Effector memory CD4-positive, alpha-beta T cell (primary cell): ENCODE results near the gene ANXA6.

Experiments
- DNase-seq, 3 donors: peaks; one replicate each; pipeline ENCODE4 v3.0.0-alpha.2; 2020
- H3K27ac ChIP-seq: 2 replicates; pipeline ENCODE4 v1.7.0; 2013; ENCODE audit warnings: mild to moderate bottlenecking, low read length, moderate library complexity; ENCODE audit not compliant: insufficient read depth, poor library complexity, severe bottlenecking
- H3K27me3 ChIP-seq: replicated peaks from 2 replicates; pipeline ENCODE4 v1.7.0; 2013; ENCODE audit warnings: mild to moderate bottlenecking, low read length; ENCODE audit not compliant: insufficient read depth, control insufficient read depth, poor library complexity, severe bottlenecking
- H3K36me3 ChIP-seq: 2 replicates; pipeline ENCODE4 v1.7.0; 2013; ENCODE audit warnings: mild to moderate bottlenecking, low read length, moderate library complexity; ENCODE audit not compliant: control insufficient read depth, insufficient read depth
- H3K4me1 ChIP-seq: 2 replicates; pipeline ENCODE4 v1.7.0; 2013; ENCODE audit warnings: low read length, mild to moderate bottlenecking; ENCODE audit not compliant: control insufficient read depth, insufficient read depth, poor library complexity, severe bottlenecking
- H3K4me3 ChIP-seq: 2 replicates; pipeline ENCODE4 v1.7.0; 2013; ENCODE audit warnings: low read length, low read depth, mild to moderate bottlenecking; ENCODE audit not compliant: insufficient read depth, poor library complexity, severe bottlenecking
- H3K9me3 ChIP-seq: 2 replicates; pipeline ENCODE4 v1.7.0; 2013; ENCODE audit warnings: mild to moderate bottlenecking, low read length, moderate library complexity; ENCODE audit not compliant: control insufficient read depth

ANXA6 gene

GRCh38 chr5:151121665-151122064 is 35.9 kb downstream of the ANXA6 start:
- H3K27me3 ChIP-seq, result no peaks in the 10 kb centered on the region
- H3K27ac ChIP-seq, result peak overlapping the region; percentile 4
- H3K36me3 ChIP-seq, result peaks cover 93% of the 10 kb centered on the region
- H3K4me1 ChIP-seq, result peaks cover 11% of the 10 kb centered on the region
- no peaks in the 10 kb centered on the region for H3K9me3 ChIP-seq
- H3K4me3 ChIP-seq, result no peak overlapping the region
- DNase-seq, result no peak

- H3K27me3 ChIP-seq, result no peaks in the 10 kb centered on the region
- H3K4me3 ChIP-seq, result no peak overlapping the region
- H3K36me3 ChIP-seq, result peaks cover 94% of the 10 kb centered on the region
- peaks cover 6% of the 10 kb centered on the region for H3K4me1 ChIP-seq
- H3K27ac ChIP-seq, result no peak overlapping the region
- DNase-seq, result no peak
- H3K9me3 ChIP-seq, result no peaks in the 10 kb centered on the region
Measured at GRCh38 chr5:151121095-151121494, 36.5 kb downstream of the ANXA6 start.

GRCh38 chr5:151118913-151119575 is 38.5 kb downstream of the ANXA6 start:
- Histone ChIP-seq H3K27ac (no peak overlapping the region), H3K36me3 (peaks cover 94% of the 10 kb centered on the region), H3K4me3 (no peak overlapping the region), H3K9me3 (no peaks in the 10 kb centered on the region), H3K27me3 (no peaks in the 10 kb centered on the region), H3K4me1 (no peaks in the 10 kb centered on the region)
- no peak for DNase-seq

GRCh38 chr5:151115272-151115905 is 42.2 kb downstream of the ANXA6 start:
- Histone ChIP-seq H3K9me3 (no peaks in the 10 kb centered on the region), H3K4me3 (no peak overlapping the region), H3K4me1 (no peaks in the 10 kb centered on the region), H3K27ac (peak overlapping the region; percentile 14), H3K27me3 (no peaks in the 10 kb centered on the region), H3K36me3 (peaks cover 92% of the 10 kb centered on the region)
- peak; percentile 41 to 61 (median 48) for DNase-seq

- Histone ChIP-seq H3K27me3 (no peaks in the 10 kb centered on the region), H3K9me3 (no peaks in the 10 kb centered on the region), H3K27ac (no peak overlapping the region), H3K36me3 (peaks cover 92% of the 10 kb centered on the region), H3K4me3 (no peak overlapping the region), H3K4me1 (no peaks in the 10 kb centered on the region)
- DNase-seq, result no peak
Measured at GRCh38 chr5:151113651-151114050, 43.9 kb downstream of the ANXA6 start.

GRCh38 chr5:151110992-151111391 is 46.6 kb downstream of the ANXA6 start:
- H3K4me3 ChIP-seq, result no peak overlapping the region
- no peak for DNase-seq
- no peaks in the 10 kb centered on the region for H3K27me3 ChIP-seq
- no peaks in the 10 kb centered on the region for H3K4me1 ChIP-seq
- no peaks in the 10 kb centered on the region for H3K9me3 ChIP-seq
- no peak overlapping the region for H3K27ac ChIP-seq
- H3K36me3 ChIP-seq, result peaks cover 96% of the 10 kb centered on the region

- Histone ChIP-seq H3K4me1 (no peaks in the 10 kb centered on the region), H3K27me3 (no peaks in the 10 kb centered on the region), H3K27ac (no peak overlapping the region), H3K36me3 (peaks cover 98% of the 10 kb centered on the region), H3K4me3 (no peak overlapping the region), H3K9me3 (no peaks in the 10 kb centered on the region)
- no peak for DNase-seq
Measured at GRCh38 chr5:151110122-151110681, 47.4 kb downstream of the ANXA6 start.

- Histone ChIP-seq H3K9me3 (no peaks in the 10 kb centered on the region), H3K4me3 (no peak overlapping the region), H3K4me1 (no peaks in the 10 kb centered on the region), H3K27ac (no peak overlapping the region), H3K27me3 (no peaks in the 10 kb centered on the region), H3K36me3 (peaks cover 98% of the 10 kb centered on the region)
- DNase-seq, result no peak
Measured at GRCh38 chr5:151108566-151108965, 49.0 kb downstream of the ANXA6 start.

- H3K27me3 ChIP-seq, result no peaks in the 10 kb centered on the region
- no peaks in the 10 kb centered on the region for H3K9me3 ChIP-seq
- H3K4me1 ChIP-seq, result no peaks in the 10 kb centered on the region
- H3K27ac ChIP-seq, result no peak overlapping the region
- H3K36me3 ChIP-seq, result peaks cover 97% of the 10 kb centered on the region
- no peak for DNase-seq
- no peak overlapping the region for H3K4me3 ChIP-seq
Measured at GRCh38 chr5:151107738-151108520, 49.6 kb downstream of the ANXA6 start.

GRCh38 chr5:151107084-151107483 is 50.5 kb downstream of the ANXA6 start:
- Histone ChIP-seq H3K36me3 (peaks cover 92% of the 10 kb centered on the region), H3K9me3 (no peaks in the 10 kb centered on the region), H3K4me1 (no peaks in the 10 kb centered on the region), H3K4me3 (no peak overlapping the region), H3K27ac (no peak overlapping the region), H3K27me3 (no peaks in the 10 kb centered on the region)
- DNase-seq, result no peak
